Hematopoietic multipotent progenitor cell treated with erythropoietin and hydrocortisone succinate and interleukin-3 and kit ligand, for 15 days (in vitro differentiated cells): ENCODE results near the gene ARHGEF37.
A peak's percentile ranks its signal among the peaks of the same experiment; 100 is the strongest.
"Not testable (repeated sequence)": the region's sequence is repeated elsewhere in the genome, so short reads cannot be mapped to it uniquely, and the experiment has no call there.

Source experiments
- DNase-seq: peaks from one replicate; pipeline ENCODE4 v3.0.0-alpha.2; 2015; ENCODE audit warnings: low spot score

Gene ARHGEF37

GRCh38 chr5:149647334-149647733 is 66.0 kb downstream of the ARHGEF37 start:
- DNase-seq = no peak

- not testable (repeated sequence) for DNase-seq
Measured at GRCh38 chr5:149648464-149649393, 67.4 kb downstream of the ARHGEF37 start.

- DNase-seq = not testable (repeated sequence)
Measured at GRCh38 chr5:149649730-149650129, 68.4 kb downstream of the ARHGEF37 start.

- no peak for DNase-seq
Measured at GRCh38 chr5:149651686-149652085, 70.4 kb downstream of the ARHGEF37 start.

- no peak for DNase-seq
Measured at GRCh38 chr5:149652697-149653096, 71.4 kb downstream of the ARHGEF37 start.

- DNase-seq = no peak
Measured at GRCh38 chr5:149654231-149654630, 72.9 kb downstream of the ARHGEF37 start.

- DNase-seq = no peak
Measured at GRCh38 chr5:149654883-149655505, 73.7 kb downstream of the ARHGEF37 start.

GRCh38 chr5:149656576-149657182 is 75.4 kb downstream of the ARHGEF37 start:
- peak; percentile 50 for DNase-seq

GRCh38 chr5:149657324-149657723 is 76.0 kb downstream of the ARHGEF37 start:
- no peak for DNase-seq

GRCh38 chr5:149658299-149658698 is 77.0 kb downstream of the ARHGEF37 start:
- DNase-seq = no peak

- no peak for DNase-seq
Measured at GRCh38 chr5:149664083-149664482, 82.8 kb downstream of the ARHGEF37 start.

GRCh38 chr5:149664666-149665415 is 83.5 kb downstream of the ARHGEF37 start:
- DNase-seq = no peak

GRCh38 chr5:149665416-149666175 is 84.3 kb downstream of the ARHGEF37 start:
- DNase-seq = no peak

GRCh38 chr5:149666212-149666852 is 85.0 kb downstream of the ARHGEF37 start:
- DNase-seq = no peak

- DNase-seq = peak; percentile 64
Measured at GRCh38 chr5:149667084-149667828, 86.0 kb downstream of the ARHGEF37 start.

- no peak for DNase-seq
Measured at GRCh38 chr5:149667829-149668330, 86.6 kb downstream of the ARHGEF37 start.

- DNase-seq = not testable (repeated sequence)
Measured at GRCh38 chr5:149669273-149669672, 88.0 kb downstream of the ARHGEF37 start.

GRCh38 chr5:149671544-149671943 is 90.2 kb downstream of the ARHGEF37 start:
- DNase-seq = no peak

GRCh38 chr5:149672701-149673476 is 91.6 kb downstream of the ARHGEF37 start:
- DNase-seq = no peak
